ENCODE results near the gene MT4. TPM values are rescaled to one million over a fixed set of nuclear protein-coding genes. Genes with fewer than 3 reads are reported as not detected.
"Not testable (repeated sequence)": the region's sequence is repeated elsewhere in the genome, so short reads cannot be mapped to it uniquely, and the experiment has no call there.

MT4 gene
- total RNA-seq, 1 donor from 2014 or later = 76.2 TPM

DNA sequence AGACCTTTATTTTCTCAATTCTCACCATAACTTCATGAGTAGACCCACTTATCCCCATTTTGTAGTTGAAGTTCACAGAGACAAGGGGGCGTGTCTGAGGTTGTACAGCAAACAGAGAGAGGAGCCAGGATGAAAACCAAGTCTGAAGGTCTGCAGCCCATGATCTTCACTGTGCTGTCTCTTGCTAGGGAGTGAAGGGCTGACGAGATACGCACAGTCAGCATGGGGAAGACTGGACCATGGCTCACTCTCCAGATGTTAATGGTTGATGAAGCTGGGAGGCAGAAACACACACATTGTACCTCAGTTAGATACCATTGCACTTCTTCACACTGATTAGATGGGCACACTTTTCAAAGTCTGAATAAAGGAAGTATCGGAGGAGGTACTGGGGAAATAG lies 5.8 kb upstream of the MT4 start:
- no peak for DNase-seq

DNA sequence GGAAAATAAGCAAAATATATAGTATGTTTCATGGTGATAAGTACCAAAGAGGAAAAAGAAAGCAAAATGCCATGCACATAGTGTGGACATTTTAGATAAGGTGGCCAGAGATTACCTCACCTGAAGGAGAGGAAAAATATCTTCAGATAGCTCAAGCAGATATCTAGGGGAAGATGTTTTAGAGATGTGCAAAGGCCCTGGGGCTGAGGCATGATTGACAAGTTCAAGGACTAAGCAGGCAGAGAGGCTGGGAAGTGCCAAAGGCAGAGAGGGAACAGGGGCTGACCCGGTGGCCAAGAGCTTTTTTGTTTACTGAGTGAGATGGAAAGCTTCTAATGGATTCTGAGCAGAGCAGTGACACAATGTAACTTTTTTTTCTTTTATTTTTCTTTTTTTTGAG lies 4.4 kb upstream of the MT4 start:
- DNase-seq = no peak

DNA sequence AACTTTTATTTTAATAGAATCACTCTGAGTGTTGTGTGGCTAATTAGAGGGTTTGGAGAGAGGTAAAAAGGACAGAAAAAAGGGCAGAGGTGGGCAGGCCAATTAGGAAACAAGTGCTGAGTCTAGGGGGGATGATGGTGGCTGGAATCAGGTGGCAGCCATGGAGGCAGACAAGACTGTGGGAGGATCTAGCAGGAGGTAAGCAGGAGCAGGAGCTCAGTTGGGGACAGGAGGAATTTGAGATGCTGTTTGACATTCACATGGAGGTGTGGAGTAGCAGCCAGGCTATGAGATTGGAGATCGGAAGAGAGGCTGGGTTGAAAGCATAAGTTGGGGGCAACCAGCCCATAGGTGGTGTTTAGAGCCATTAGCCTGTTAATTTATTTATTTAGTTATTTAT lies 3.7 kb upstream of the MT4 start:
- DNase-seq = no peak

DNA sequence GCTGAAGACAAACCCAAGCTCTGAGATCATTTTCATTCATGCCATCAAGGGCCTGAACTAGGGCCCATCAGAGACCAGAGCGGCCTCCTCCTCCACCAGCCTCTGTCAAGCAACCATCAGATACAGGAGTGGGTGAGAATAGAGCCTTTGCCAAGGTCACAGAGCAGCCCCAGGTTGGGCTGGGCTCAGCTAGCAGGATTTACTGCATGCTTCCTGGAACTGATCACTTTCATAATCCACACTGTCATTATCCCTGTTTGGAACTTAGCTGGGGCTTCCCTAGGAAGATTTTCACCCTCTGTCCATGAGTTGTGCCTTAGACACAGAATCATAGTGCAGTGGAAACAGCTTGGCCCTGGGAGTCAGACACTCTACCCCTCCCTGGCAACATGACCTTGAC lies 5.1 kb downstream of the MT4 start:
- DNase-seq = no peak

DNA sequence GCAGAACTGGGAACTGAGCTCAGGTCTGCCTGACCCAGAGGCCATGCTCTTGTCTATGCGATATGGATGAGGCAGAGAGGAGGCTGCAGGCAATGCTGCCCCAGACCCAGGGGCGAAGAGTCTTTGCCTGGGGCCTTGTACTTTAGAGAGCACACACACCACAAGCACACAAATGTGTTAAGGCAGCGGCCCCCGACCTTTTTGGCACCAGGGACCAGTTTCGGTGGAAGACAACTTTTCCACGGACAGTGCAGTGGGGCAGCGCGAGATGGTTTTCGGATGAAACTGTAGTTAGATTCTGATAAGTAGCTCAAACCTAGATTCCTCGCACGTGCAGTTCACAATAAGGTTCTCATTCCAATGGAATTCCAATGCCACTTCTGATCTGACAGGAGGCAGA lies 6.7 kb downstream of the MT4 start:
- DNase-seq = no peak

DNA sequence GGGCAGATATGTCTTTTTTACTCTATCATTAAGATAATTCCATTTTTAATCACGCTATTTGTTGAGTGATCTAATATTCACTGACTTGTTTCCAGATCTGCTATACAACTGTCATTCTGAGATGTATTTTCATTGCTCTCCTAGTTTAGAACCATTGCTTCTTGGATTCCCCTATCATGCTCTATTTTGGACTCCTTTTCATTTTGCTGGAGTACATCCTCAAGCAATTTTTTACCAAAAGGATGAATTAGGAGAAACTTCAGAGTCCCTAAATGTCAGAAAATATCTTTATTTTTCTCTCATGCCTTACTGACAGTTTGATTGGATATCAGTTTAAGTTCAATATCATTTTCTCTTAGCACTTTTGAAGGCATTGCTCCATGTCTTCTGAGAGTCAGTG lies 9.8 kb downstream of the MT4 start:
- DNase-seq = no peak

DNA sequence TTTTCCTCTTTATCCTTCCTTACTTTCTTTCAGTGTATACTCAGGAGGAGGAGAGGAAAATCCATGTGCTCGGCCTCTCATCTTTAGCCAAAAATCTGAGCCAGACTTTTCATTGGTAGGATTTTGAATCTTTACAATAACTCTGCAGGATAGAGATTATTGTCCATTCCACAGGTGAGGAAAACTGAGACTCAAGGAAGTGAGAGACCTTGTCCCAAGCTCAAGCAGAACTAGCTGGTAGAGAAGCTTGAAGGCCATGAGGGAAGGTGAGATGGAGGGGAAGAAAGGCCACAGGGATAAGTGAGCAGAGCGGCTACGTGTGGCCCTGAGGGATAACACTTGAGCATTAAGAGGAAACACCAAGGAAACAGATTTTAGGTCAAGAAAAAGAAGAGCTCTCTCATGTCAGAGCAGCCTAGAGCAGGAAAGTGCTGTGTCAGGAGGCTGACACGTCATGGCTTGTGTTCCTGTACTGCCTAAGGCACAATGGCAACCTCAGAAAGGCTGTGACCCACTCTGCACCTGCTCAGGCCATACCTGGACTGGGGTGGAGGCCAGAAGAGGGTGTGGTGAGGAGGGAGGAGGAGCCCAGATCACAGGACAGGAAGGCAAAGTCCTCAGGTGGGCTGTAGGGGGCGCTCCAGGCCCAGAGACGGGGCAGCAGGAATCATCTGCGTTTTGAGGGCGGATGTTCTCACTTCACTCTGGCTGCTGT lies 11.9 kb downstream of the MT4 start:
- DNase-seq = no peak

DNA sequence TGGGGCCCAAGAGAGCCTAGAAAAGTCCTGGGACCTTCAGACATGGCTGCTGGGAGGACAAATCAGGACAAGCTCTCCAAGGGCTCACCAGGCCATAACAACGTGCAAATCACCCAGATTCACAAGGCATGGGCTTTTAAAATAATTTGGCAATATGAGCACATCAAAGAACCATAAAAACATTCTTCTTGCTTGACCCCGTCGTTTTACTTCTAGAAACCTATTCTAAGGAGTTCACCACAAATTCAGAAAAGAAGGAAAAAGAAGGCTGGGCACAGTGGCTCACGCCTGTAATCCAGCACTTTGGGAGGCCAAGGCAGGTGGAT lies 12.4 kb downstream of the MT4 start:
- no peak for DNase-seq

DNA sequence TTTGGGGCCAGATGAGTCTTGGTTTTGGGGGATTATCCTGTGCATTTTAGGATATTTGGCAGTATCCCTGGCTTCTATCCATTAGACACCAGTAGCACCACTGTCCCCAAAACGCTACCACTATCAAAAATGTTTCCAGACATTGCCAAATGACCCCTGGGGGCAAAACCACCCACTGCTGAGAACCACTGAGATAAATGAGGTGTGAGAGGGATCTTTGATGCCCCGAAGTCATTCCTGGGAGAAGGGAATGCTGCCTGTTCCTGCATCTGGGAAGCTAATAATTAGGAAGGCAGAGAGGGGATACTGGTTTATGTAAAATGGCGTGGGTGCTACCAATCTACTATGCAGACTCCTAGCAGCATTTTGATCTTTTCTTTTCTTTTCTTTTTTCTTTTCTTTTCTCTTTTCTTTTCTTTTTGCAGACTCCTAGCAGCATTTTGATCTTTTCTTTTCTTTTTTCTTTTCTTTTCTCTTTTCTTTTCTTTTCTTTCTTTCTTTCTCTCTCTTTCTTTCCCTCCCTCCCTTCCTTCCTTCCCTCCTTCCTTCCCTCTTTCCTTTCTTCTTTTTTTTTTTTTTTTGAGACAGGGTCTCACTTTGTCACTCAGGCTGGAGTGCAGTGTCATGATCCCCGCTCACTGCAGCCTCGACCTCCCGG lies 15.6 kb downstream of the MT4 start:
- no peak for DNase-seq

DNA sequence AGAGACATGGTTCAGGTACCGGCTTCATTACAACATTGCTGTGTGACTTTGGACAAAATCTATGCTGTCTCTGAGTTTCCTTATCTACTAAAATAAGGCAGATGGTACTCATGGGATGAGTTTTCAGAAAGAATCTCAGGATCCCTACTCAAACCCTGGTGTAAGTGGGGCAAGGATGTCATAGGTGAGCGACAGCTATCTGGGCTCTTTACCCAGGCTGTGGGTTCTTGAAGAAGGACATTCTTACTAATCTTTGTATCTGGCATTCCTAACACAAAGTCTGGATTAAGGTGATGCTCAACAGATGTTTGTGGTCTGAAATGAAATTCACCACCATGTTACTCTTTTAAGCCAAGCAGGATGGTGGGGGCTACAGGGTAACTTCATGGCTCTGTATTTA lies 18.0 kb downstream of the MT4 start:
- DNase-seq = not testable (repeated sequence)

DNA sequence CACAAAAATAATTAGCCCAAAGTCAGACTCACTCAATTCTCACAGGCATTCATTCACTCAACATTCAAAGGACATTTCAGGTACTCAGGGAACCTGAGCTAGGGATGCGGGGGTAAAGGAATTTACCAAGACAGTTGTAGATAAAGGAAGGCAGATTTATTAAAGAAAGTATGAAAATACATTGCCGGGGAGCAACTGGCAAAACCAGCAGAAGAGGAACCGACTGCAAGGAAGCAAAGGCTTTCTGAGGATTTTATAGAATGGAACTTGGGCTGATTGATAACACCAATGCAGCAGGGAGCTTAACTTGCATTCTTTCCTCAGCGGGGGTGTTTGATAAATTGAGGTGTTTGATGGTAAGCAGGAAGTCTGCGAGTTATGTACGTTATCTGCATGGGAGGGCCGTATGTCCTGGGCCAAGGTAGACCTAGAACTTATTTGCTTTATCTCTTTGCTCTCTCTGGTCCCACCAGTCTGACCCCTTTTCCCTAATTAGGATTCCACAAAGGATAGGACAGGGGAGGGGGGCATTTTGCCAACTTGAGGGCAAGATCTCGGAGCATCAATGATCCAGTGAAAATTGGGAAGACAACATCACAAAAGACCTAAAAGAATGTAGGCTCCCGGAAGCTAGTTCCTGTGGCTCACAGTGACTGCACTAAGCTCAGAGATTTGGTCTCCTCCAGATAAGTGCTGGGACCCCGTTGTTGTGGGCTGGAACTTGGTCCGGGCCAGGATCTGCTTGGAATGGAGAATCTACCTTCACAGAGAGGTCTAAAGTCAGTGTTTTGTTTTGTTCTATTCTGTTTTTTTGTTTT lies 18.7 kb downstream of the MT4 start:
- DNase-seq = no peak

DNA sequence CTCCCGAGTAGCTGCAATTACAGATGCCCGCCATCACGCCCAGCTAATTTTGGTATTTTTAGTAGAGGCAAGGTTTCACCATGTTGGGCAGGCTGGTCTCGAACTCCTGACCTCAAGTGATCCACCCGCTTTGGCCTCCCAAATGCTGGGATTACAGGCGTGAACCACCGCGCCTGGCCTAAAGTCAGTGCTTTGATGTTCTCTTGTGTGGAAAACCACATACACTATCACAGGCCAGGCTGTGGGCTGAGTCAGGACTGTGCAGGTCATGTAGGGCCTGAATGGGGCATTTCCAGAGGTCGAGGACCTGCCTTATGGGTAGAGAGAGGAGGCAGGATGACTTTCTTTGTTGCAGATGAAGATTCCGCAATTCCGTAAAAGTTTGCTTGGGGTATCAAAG lies 19.4 kb downstream of the MT4 start:
- DNase-seq = no peak

DNA sequence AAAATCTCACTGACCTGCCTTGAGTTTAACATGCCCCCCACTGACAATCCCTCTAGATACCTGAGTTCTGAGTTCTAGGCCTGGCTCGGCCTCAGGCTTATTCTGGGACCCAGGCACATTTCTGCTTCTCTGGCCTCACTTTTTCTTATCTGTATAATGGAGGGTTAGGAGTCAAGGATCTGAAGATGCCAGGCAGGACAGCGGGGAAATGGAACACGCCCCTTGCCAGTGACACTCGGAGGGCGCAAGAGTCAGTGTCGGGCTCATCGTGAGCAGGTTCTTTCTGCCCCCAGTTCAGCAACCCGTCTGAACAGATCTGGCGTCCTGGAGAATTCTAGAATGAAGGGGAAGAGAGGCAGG lies 23.9 kb downstream of the MT4 start:
- no peak for DNase-seq

DNA sequence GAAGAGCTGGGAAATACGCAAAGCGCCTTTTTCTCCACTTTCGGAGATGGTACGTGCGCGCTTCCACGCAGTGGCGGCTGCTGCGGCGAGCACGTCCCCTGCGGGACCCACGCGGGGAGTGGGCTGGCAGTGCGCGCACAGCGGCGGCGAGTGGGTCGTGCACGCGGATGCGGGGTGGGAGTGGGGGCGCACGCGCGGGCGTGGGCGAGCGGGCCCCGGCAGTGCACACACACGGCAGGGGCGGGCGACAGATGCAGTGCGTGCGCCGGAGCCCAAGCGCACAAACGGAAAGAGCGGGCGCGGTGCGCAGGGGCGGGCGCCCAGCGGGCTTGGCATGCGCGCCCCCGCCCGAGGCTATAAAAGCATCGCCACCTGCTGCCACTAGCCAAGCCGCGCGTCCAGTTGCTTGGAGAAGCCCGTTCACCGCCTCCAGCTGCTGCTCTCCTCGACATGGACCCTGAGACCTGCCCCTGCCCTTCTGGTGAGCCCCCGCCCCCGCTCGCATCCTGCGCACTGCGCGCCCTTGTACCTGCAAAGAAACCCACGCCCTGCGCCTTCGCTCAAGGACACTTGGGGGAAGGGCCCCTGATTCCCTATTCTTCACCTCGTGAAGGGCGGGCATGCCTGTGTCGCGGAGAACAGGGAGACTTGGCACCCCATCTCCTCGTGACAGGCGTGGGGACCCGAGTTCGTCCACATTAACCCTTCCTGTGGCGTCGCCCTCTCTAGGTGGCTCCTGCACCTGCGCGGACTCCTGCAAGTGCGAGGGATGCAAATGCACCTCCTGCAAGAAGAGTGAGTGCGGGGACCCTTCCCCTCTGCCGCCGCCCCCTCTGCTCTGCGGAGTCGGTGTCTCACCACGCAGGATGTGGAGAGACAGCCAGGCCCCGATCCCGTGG lies 24.5 kb downstream of the MT4 start, which contains the start of gene MT3:
Gene MT3 (plus strand): TSS at position 388 of the 899 bp plus-strand sequence. CDS start 63 bp downstream, at position 451.
- DNase-seq = no peak

DNA sequence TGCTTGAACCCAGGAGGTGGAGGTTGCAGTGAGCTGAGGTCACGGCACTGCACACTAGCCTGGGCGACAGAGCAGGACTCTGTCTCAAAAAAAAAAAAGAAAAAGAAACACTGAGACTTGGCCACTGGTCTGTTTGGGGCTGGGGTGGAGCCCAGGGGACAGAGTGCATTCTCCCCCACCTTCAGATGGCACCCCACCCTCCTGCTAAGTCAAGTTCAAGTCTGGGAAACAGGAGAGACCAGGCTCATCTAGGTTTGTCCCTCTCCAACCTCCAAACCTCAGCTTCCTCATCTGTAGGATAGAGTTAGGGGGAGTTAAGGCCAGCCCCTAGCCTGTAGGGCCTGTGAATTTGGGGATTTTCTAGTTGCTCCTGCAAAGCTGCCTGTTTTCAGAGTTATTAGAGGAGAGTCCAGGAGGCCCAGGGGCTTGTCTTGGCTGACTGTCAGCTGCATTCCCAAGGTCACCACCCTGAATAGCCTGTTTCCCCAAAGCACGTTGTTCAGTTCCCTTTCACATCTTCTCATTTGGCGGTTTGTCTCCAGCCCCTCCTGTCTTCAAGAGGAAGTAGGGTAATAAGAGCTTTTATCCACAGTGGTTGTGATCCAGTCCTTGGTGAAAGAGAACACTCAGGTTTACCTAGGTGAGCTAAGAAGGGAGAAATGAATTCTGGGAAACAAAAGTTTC lies 26.6 kb downstream of the MT4 start:
- DNase-seq = no peak

DNA sequence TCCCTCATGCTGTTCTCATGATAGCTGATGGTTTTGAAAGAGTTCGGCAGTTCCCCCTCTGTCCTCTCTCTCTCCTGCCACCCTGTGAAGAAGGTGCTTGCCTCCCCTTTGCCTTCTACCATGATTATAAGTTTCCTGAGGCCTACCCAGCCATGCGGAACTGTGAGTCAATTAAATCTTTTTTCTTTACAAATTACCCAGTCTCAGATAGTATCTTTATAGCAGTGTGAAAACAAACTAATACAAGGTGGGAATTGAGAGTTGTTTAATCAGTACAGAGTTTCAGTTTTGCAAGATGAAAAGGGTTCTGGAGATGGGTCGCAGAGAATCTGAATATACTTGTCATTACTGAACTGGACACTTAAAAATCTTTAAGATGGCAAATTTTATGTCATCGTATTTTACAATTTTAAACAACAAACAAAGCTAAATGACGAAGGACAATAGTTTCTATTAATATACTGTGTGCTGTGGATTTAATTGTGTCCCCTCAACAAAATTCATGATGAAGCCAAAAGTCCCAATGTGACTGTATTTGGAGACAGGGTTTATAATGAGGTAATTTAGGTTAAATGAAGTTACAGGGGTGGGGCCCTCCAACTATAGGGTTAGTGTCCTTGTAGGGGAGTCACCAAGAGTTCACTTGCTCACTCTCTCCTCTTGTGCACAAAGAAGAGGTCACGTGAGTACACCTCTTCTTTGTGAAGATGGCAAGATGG lies 28.9 kb downstream of the MT4 start:
- DNase-seq = no peak

DNA sequence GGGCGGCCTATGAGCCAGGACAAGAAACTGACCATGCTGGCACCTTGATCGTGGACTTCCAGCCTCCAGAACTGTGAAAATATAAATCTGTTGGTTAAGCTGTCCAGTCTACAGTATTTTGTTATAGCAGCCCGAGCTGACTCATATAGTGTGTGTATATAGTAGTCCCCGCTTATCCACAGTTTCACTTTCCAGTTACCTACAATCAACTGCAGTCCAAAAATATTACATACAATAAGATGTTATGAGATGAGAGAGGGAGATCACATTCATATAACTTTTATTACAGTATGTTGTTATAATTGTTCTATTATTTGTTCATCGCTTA lies 29.4 kb downstream of the MT4 start:
- no peak for DNase-seq

DNA sequence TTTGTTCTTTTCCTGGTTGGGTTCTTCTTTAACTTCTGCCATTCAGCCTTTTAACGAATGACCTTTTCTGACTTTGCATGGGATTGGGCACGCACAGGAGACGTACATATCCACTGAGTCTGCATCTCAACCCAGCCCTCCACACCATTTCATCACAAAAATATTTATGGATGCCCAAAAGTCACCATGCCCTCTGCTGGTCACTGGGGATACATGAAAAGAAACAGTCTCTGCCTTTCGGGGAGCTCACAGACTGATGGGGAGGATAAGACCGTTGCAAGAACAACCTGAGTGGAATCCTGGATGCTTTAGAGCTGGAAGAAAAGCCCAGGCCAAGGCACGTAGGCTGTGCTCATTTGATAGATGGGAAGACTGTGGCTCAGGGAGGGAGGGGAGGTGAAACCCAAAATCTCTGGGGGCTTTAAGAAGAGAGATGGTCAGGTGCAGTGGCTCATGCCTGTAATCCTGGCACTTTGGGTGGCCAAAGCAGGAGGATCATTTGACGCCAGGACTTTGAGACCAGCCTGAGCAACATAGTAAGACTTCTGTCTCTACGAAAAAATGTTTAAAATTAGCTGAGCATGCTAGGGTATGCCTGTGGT lies 35.6 kb downstream of the MT4 start:
- no peak for DNase-seq

DNA sequence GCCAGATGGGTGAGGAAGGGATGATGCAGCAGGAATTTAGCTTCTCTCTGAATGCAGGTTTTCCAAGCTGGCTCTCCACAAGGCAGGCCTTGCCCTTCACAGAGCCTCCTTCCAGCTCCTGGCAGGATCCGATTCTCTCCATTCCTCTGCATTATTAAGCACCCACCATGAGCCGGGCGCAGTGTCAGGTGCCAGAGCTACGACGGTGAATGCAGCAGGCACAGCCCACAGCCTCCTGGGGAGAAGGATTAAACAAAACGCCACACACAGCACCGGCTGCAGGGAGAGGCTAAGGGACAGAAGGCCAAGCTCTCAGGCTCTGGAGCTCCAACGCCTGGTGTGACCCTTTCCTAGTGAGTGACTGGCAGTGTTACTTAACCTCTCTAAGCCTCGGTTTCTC lies 36.5 kb downstream of the MT4 start:
- DNase-seq = no peak

DNA sequence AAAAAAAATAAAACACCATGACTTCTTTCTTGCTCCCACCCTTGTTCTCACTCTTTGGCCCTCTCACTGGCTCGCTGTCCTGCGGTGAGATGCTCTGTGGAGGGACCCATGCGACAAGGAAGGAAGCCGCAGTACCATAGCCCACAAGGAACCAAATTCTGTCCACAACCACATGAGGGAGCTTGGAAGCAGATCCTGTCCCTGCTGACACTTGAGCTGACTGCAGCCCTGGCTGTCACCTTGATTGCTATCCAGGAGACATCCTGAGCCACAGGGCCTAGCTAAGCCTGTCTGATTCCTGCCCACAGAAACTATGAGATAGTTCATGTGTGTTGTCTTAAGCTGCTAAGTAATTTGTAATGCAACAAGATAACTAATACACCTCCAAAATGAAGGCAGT lies 38.7 kb downstream of the MT4 start:
- DNase-seq = peak; percentile 39

DNA sequence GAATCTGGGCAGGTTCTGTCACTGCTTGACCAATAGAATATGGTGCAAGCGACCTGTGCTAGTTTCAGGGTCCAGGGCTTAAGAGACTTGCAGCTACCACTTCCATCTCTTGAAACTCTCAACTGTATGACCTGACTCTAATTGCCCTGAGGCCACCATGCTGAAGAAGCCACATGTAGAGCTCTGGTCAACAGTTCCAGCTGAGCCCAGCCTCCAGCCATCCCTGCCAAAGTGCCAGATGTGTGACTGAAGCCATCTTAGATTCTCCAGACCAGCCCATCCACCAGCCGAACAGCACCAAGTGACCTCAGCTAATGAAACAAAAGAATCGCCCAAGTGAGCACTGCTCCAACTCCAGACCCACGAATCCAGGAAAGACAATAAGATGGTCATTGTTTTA lies 40.1 kb downstream of the MT4 start:
- DNase-seq = no peak

Data from skin of body (tissue), 2 donors.